Right ventricle myocardium inferior (tissue), 1 donor: Measurements from ENCODE around the gene CNTN4. TPM values are rescaled to one million over a fixed set of nuclear protein-coding genes. Genes with fewer than 3 reads are reported as not detected.

Experiments used
- ATAC-seq: fragments of 200-7000 bp; cut with Tn5 transposase; one replicate; pipeline ENCODE4 v1.9.1; 2020; ENCODE audit warnings: mild to moderate bottlenecking, moderate library complexity
- DNase-seq: peaks from one replicate; pipeline ENCODE4 v3.0.0; 2021; ENCODE audit errors: missing footprints
- intact Hi-C: fragments of 100-400 bp; cut with DNase I; formaldehyde crosslinking; loops from one replicate; pipeline ENCODE4 v1.11.0; 2022
- total RNA-seq: library from RNA; stranded (reverse); fragmentation: NEBNext Ultra II Directional; extraction: Animal tissue kit (Norgen Biotek cat#: 25700); gene quantifications from one replicate; pipeline ENCODE4 v1.2.1, GENCODE V29; 2021
- donor health status: DM: no; HTN: yes; CAD: no; lungs with severe emphysema.

CNTN4 gene
- total RNA-seq, 1 donor from 2014 or later, result 2.5 TPM

DNA sequence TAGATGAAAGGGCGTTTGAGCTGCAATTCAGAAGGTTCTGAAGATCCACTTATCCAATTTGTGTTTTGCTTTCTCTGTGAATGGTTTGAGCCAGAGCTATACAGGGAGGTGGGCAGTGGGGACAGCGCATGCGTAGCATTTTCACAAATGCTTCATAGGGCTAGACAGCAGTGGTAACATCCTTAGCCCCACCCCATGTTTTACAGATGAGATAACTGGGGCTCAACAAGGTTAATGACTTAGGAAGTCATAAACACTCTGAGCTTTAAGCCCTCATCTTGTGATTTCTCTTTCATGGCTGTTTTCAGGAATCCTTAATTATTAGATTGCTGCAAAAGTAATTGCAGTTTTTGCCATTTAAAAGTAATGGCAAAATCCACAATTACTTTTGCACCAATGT, 602.8 kb downstream of the CNTN4 start:
- DNase-seq (no peak), ATAC-seq (no peak)
- intact Hi-C loops, result no loop called here

GRCh38 chr3:2706144-2706835, 607.6 kb downstream of the CNTN4 start:
- ATAC-seq (no peak), DNase-seq (no peak)
- intact Hi-C loops, result no loop called here

GRCh38 chr3:2706836-2707210, 608.2 kb downstream of the CNTN4 start:
- ATAC-seq, result no peak
- no peak for DNase-seq
- intact Hi-C loops, result no loop called here

GRCh38 chr3:2711081-2711480, 612.4 kb downstream of the CNTN4 start:
- ATAC-seq, result no peak
- no peak for DNase-seq
- intact Hi-C loops, result no loop called here

- DNase-seq (no peak), ATAC-seq (no peak)
- intact Hi-C loops, result no loop called here
These were observed 615.3 kb downstream of the CNTN4 start for GRCh38 chr3:2713923-2714322.

DNA sequence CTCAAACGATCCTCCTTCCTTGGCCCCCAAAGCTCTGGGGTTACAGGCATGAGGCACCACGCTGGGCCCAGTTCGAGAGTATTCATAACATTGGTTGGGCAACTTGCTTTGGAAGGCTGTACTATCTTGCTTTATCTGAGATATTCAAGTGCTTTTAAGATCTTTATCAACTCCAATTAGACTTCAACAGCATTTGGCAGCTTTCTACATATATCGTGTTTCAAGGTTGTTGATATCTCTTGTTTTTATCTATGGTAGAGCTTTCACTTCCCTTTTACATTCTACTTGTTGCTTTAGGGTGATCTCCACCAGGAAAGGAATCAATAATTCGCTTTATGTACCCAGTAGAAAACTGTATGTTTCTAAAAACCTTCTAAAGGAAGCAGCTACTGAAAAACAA, 616.2 kb downstream of the CNTN4 start:
- intact Hi-C loops, result no loop called here
- no peak for DNase-seq
- ATAC-seq, result no peak

- DNase-seq (no peak), ATAC-seq (no peak)
- intact Hi-C loops, result no loop called here
These were observed 628.4 kb downstream of the CNTN4 start for GRCh38 chr3:2727101-2727500.

GRCh38 chr3:2727610-2728318, 629.1 kb downstream of the CNTN4 start:
- no peak for ATAC-seq
- intact Hi-C loops, result no loop called here
- no peak for DNase-seq

DNA sequence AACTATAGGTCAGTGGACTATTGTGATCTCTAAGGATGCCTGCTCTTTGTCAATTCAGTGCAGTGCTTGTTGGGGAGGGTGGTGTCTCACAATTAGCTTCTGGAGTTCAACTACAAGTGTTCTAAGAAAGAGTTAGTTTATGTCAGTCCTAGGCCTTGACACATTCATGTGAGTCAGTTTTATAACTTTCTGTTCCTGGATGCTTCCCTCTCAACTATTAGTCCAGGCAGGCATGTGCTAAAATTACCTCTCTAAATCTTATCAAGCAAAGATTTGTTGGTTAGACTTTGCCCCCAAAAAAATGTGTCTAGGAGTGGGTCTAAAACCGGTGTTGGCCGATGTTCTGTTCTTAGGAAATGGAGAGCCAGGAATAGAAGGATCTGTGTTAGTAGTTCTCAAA, 633.2 kb downstream of the CNTN4 start:
- intact Hi-C loops, result no loop called here
- no peak for DNase-seq
- ATAC-seq, result no peak

- DNase-seq (no peak), ATAC-seq (no peak)
- intact Hi-C loops, result no loop called here
These were observed 636.8 kb downstream of the CNTN4 start for GRCh38 chr3:2735392-2735894.

DNA sequence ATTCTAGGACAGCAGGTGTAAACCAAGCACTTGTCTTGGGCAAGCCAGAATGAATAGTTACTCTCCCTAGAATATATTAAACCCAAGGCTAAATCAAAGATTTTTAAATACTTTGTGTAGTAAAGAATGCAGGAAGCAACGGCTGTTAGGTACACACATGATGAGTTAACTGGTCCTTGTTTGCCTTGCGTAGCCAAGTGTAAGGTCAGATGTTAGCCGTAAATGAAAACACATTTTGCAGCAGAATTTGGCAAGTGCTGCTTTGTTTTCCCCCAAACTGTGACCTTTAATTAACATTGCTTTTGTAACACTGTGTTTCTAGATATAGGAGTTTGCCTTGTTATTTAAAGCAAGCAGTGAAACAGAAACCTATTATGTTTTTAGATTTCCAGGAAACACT, 642.9 kb downstream of the CNTN4 start:
- DNase-seq (no peak), ATAC-seq (no peak)
- intact Hi-C loops, result no loop called here

DNA sequence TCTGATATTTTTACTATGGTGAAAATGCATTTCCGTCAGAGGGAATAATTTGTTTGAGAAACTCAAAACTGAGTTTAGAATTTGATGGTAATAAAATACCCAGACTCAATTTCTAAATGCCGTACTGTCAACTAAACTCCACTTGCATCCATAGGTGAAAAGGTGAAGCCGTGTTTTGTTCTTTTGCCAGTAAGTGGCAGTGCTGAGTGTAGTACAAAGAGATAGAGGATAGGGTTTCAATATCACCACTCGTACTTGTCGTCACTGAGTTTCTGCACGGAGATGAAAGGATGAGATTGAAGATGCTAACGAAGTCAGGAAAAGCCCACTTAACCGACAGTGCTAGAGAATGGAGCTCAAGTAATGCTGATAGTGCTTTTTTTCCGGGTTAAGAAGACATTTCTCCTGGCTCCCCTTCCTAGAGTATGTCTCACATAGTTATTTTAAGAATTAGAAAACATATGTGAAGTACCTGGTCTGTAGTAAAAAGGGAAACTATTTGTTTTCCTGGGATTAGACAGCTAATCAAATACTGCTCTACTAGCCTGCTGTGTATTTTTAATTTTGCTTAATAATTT, 666.4 kb downstream of the CNTN4 start:
- ATAC-seq (no peak), DNase-seq (no peak)
- intact Hi-C loops, result no loop called here

GRCh38 chr3:2770451-2770850, 671.8 kb downstream of the CNTN4 start:
- ATAC-seq (no peak), DNase-seq (no peak)
- intact Hi-C loops, result no loop called here

DNA sequence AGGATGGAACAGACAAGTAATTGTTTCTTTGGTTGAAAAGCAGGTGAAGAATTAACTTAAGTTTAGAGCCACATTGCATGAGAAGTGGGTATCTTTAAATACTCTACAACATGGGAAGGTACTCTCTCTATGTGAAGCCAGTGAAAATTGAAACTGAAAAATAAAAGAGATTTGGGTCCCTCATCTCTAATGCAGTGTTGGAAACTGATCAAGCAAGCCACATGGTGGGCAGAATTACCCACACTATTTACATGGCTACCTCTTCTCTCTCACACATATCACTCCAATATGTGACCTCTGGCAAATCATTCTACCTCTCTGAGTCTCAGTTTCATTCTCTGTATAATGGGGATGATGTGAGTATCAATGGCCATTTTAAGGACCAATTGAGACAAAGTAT, 672.5 kb downstream of the CNTN4 start:
- intact Hi-C loops, result no loop called here
- no peak for DNase-seq
- no peak for ATAC-seq

- ATAC-seq (no peak), DNase-seq (no peak)
- intact Hi-C loops, result no loop called here
These were observed 673.1 kb downstream of the CNTN4 start for GRCh38 chr3:2771741-2772140.

- ATAC-seq (no peak), DNase-seq (no peak)
- intact Hi-C loops, result no loop called here
These were observed 674.1 kb downstream of the CNTN4 start for GRCh38 chr3:2772803-2773202.

DNA sequence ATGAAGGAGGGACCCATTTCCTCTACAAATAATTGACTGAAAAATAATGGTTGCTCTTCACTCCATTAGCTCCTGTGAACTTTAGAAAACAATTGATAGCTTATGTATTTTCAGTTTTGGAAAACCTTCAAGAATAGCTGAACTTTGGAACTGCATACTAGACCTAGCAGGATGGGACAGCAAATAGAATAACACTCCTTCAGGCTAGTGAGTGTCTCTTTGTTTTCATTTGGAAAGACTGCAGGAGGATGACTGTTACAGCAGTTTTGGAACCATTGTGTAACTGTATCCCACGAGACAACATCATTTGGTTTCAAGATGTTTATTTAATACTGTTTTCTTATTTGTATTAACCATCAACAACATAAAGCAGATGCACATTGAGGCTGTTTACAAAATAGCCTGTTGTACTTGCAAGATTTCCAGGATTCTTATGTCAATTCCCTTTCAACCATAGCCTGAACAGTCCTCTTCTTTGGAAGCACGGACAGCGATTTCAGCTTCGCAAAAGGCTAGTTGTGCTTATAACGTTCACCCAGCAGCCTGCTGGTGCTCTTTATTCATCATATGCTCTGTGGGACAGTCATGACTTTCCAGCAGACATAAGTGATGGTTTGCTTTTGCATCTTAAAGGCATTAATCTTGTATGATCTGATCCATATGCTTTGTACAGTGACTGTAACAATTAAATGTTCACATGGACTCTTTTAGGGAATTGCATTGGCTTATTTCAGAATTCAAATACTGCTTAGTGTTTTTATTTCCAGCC, 676.0 kb downstream of the CNTN4 start:
- no peak for ATAC-seq
- DNase-seq, result no peak
- intact Hi-C loops, result no loop called here

- intact Hi-C loops, result no loop called here
- no peak for ATAC-seq
- no peak for DNase-seq
These were observed 684.6 kb downstream of the CNTN4 start for GRCh38 chr3:2783261-2783660.

DNA sequence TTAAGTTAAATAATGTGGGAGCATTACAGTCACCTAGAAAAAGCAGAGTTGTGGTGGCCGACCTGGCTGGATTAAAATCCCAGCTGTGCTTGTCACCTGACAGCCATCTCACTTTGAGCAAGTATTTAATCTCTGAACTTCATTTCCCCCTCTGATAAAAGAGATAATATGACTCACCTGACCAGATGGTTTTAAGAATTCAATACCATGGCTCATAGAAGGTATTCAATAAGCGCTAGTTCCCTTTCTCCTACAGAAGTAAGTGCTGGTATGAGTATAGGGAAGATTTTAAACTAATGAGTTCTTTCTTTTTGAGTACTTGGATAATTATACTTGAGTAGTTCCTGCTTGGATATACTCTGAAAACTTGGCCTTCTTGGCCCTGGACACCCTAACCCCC, 686.0 kb downstream of the CNTN4 start:
- intact Hi-C loops, result no loop called here
- DNase-seq (no peak), ATAC-seq (no peak)
